Chondrocyte (in vitro differentiated cells): Measurements from ENCODE around the gene EVI2A. TPM values are rescaled to one million over a fixed set of nuclear protein-coding genes. Genes with fewer than 3 reads are reported as not detected.
A peak's percentile ranks its signal among the peaks of the same experiment; 100 is the strongest.
"Not testable (repeated sequence)": the region's sequence is repeated elsewhere in the genome, so short reads cannot be mapped to it uniquely, and the experiment has no call there.

Experiments
- DNase-seq: peaks from one replicate; pipeline ENCODE4 v3.0.0; 2021; ENCODE audit warnings: mixed read lengths, low spot score
- H3K27ac Mint-ChIP-seq: one replicate; pipeline ENCODE4 v1.8.0; 2021; ENCODE audit warnings: mild to moderate bottlenecking, moderate library complexity, mixed read lengths; ENCODE audit not compliant: unreplicated experiment
- H3K27me3 Mint-ChIP-seq: 2 replicates; pipeline ENCODE4 v1.8.0; 2021; ENCODE audit warnings: low read depth, mixed read lengths
- H3K36me3 Mint-ChIP-seq: 2 replicates; pipeline ENCODE4 v1.8.0; 2021; ENCODE audit warnings: low read depth, mixed read lengths
- H3K4me1 Mint-ChIP-seq: 2 replicates; pipeline ENCODE4 v1.8.0; 2021; ENCODE audit warnings: low read depth, mild to moderate bottlenecking, mixed read lengths
- H3K4me3 Mint-ChIP-seq: one replicate; pipeline ENCODE4 v1.8.0; 2021; ENCODE audit warnings: mild to moderate bottlenecking, moderate library complexity, mixed read lengths; ENCODE audit not compliant: unreplicated experiment
- H3K9me3 Mint-ChIP-seq: 2 replicates; pipeline ENCODE4 v1.8.0; 2021; ENCODE audit warnings: low read depth, mixed read lengths
- total RNA-seq: library from RNA; stranded (reverse); gene quantifications from 3 replicates; pipeline ENCODE4 v1.2.1, GENCODE V29; 2021
- TF ChIP-seq, protein P1 (sequence below): fragments of 200-600 bp; sonication (generic); IDR thresholded peaks from 2 replicates; pipeline ENCODE4 v1.5.0; 2021; ENCODE audit warnings: antibody characterized with exemption, mild to moderate bottlenecking, moderate library complexity

Gene EVI2A
- total RNA-seq, 1 donor from 2014 or later, result 0.22 TPM

DNA sequence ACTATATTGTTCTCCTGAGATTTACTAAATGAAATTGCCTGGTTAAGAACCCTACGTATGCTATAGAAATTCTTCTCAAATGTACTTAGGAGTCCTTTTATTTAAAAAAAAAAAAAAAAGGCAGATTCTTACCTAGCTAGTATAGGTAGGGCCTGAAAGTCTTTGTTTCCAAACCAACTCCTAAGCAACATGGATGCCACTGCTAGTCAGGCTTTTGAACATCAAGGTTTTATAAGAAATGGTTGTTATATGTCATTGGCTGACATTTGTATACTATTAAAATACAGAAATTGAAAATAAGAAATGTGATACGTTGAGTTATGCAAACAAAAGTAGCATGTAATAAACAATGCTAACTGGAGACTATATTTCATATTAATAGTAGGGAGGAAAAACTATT is 1.2 kb downstream of the EVI2A start:
- no peak overlapping the region for H3K4me3 Mint-ChIP-seq

DNA sequence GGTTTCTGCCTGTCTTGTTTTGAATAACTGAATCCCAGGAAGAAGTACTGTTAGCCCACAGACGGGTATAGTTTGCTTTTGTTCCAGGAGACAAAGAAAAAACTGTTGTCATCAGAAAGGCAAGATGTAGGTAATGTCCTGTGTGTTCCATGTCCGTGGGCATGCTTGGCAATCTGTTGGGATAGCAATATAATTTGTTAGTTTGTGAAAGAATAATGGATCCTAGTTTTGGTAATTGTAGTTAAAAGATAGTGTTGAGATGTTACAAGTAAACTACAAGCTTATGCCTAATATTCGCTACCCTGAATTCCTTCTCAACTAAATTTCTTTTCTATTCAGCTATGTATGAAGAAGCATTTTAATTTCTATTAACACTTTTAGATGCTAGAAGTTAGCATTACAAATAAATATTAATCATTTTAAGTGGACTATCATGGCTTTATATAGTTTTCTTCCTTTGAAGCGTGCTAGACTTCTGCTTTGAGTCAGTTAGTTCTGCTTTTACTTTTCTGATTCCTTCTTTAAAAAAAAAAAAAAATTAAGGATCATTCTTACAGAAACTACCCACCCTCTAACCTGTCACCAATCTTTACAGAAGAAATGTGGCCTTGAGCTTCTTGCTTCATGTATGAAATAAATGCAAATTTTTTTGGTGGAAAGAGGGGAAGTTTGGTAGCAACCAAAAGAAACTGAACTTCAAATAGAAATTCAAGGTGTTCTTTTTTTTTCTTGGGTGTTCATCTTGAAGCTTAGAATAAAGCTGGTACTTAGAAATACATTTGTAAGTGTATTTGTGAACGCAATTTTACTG is 2.4 kb downstream of the EVI2A start:
- TF ChIP-seq, protein P1, sequence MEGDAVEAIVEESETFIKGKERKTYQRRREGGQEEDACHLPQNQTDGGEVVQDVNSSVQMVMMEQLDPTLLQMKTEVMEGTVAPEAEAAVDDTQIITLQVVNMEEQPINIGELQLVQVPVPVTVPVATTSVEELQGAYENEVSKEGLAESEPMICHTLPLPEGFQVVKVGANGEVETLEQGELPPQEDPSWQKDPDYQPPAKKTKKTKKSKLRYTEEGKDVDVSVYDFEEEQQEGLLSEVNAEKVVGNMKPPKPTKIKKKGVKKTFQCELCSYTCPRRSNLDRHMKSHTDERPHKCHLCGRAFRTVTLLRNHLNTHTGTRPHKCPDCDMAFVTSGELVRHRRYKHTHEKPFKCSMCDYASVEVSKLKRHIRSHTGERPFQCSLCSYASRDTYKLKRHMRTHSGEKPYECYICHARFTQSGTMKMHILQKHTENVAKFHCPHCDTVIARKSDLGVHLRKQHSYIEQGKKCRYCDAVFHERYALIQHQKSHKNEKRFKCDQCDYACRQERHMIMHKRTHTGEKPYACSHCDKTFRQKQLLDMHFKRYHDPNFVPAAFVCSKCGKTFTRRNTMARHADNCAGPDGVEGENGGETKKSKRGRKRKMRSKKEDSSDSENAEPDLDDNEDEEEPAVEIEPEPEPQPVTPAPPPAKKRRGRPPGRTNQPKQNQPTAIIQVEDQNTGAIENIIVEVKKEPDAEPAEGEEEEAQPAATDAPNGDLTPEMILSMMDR, result no peak
- Mint-ChIP-seq H3K9me3 (no peaks in the 10 kb centered on the region), H3K4me1 (peaks cover 20% of the 10 kb centered on the region), H3K36me3 (peaks cover 3% of the 10 kb centered on the region), H3K4me3 (no peak overlapping the region), H3K27ac (no peak overlapping the region), H3K27me3 (no peaks in the 10 kb centered on the region)
- no peak for DNase-seq

More for the DNA sequence above, 1.2 kb downstream of the EVI2A start:
- no peak for DNase-seq
- no peak overlapping the region for H3K27ac Mint-ChIP-seq
- H3K4me1 Mint-ChIP-seq, result peaks cover 18% of the 10 kb centered on the region
- peaks cover 3% of the 10 kb centered on the region for H3K36me3 Mint-ChIP-seq
- no peaks in the 10 kb centered on the region for H3K27me3 Mint-ChIP-seq
- H3K9me3 Mint-ChIP-seq, result no peaks in the 10 kb centered on the region
- TF ChIP-seq, protein P1, result no peak

DNA sequence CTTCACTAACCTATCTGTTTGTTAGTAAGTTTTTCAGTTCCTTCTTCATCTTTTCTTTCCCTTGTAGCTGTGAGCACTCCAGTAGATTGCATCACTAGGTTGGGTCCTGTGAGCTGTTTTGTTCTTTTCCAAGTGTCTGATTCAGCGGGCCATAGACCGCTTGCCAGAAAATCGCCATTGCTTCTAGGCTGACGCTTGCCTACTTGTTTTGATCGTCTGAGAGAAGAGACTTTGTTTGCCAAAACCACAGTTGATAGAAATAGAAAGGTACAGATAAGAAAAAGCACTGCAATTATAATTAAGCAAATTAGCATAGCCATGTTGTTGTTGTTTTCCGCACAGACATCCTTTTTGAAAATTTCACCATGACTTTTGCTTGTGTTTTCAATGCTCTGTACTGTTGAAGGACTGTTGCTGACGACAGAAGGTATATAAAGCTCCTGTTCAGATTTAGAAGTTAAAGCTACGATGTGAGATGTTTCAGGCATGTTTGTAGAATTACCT is 3.1 kb downstream of the EVI2A start:
- no peak overlapping the region for H3K4me3 Mint-ChIP-seq
- no peaks in the 10 kb centered on the region for H3K27me3 Mint-ChIP-seq
- no peaks in the 10 kb centered on the region for H3K36me3 Mint-ChIP-seq
- TF ChIP-seq, protein P1, result no peak
- H3K27ac Mint-ChIP-seq, result no peak overlapping the region
- DNase-seq, result no peak
- no peaks in the 10 kb centered on the region for H3K9me3 Mint-ChIP-seq
- peaks cover 26% of the 10 kb centered on the region for H3K4me1 Mint-ChIP-seq

DNA sequence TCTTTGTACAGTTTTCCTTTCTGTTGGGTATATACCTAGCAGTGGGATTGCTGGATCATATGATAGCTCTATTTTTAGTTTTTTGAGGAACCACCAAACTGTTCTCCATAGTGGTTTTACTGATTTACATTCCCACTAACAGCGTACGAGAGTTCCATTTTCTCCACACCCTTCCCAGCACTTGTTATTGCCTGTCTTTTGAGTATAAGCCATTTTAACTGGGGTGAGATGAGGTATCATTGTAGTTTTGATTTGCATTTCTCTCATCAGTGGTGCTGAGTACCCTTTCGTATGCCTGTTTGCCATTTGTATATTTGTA is 6.7 kb downstream of the EVI2A start:
- Mint-ChIP-seq H3K9me3 (no peaks in the 10 kb centered on the region), H3K27ac (no peak overlapping the region), H3K4me1 (peaks cover 12% of the 10 kb centered on the region), H3K4me3 (no peak overlapping the region), H3K27me3 (no peaks in the 10 kb centered on the region), H3K36me3 (no peaks in the 10 kb centered on the region)
- no peak for DNase-seq
- TF ChIP-seq, protein P1, result no peak

DNA sequence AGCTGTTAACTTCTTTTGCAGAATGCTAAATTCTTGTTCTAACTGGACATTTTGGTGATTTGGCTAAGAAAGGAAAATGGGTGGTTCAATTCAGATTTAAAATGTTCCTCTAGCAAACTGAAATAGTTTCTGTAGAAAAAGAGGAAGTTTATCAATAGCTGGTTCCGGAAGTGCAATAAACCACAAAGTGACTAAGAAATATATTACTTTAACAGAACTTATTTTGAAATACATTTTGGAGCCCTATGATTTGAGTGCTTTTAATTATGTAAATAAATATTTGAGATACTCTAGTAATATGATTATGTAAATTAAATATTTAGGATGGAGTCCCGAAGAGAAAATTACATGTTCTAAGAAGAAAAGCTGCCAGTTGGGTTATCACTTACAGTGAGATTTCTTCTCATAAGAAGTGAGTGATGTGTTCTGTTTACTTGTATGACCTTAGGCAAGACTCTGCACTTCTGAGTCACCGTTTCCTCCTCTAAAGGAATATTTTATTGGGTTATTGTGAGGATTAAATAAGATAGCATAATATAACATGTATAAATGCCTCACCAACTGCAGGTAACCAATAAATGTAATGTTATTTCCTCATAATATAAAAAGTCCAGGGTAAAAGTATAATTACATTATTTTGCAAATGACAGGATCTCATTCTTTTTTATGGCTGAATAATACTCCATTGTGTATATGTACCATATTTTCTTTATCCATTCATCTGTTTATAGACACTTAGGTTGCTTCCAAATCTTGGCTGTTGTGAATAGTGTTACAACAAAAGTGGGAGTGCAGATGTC is 7.2 kb downstream of the EVI2A start, which contains the start of gene EVI2B:
Gene EVI2B (minus strand): TSS at position 73 of the 800 bp plus-strand sequence. CDS start 8,445 bp downstream, outside the sequence.
- Mint-ChIP-seq H3K27ac (peak within 1 kb of the TSS; percentile 27), H3K4me3 (no peak within 1 kb of the TSS), H3K4me1 (peaks cover 12% of the 10 kb centered on the region), H3K36me3 (no peaks in the 10 kb centered on the region), H3K9me3 (no peaks in the 10 kb centered on the region), H3K27me3 (no peaks in the 10 kb centered on the region)
- no peak for DNase-seq
- TF ChIP-seq, protein P1, result no peak

DNA sequence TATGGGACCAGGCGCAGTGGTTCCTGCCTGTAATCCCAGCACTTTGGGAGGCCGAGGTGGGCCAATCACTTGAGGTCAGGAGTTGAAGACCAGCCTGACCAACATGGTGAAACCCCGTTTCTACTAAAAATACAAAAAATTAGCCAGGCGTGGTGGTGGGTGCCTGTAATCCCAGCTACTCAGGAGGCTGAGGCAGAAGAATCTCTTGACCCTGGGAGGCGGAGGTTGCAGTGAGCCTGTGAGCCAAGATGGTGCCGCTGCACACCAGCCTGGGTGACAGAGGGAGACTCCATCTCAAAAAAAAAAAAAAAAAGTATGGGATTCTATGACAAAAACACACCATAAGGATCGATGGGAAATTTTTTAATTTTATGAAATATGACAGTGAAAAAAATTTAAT is 9.2 kb downstream of the EVI2A start:
- not testable (repeated sequence) for H3K36me3 Mint-ChIP-seq, H3K4me3 Mint-ChIP-seq, H3K27ac Mint-ChIP-seq

More for the DNA sequence above, 9.2 kb downstream of the EVI2A start:
- H3K4me1 Mint-ChIP-seq, result peaks cover 12% of the 10 kb centered on the region
- not testable (repeated sequence) for H3K27me3 Mint-ChIP-seq, H3K9me3 Mint-ChIP-seq, DNase-seq
